Loucy (cell line): ENCODE measurements around the gene SNX25.

ENCODE experiments used
- H2AFZ ChIP-seq: fragments of 200-600 bp; sonication (generic); 2 replicates; pipeline ENCODE4 v1.6.0; 2016; ENCODE audit warnings: antibody characterized with exemption, mild to moderate bottlenecking, low read length, moderate library complexity
- H3F3A ChIP-seq: fragments of 200-600 bp; 2 replicates; pipeline ENCODE4 v1.6.0; 2016; ENCODE audit warnings: antibody characterized with exemption, low read depth, mild to moderate bottlenecking
- H3K27me3 ChIP-seq: fragments of 200-600 bp; sonication (generic); 2 replicates; pipeline ENCODE4 v1.6.1; 2014; ENCODE audit warnings: low read length, mild to moderate bottlenecking; ENCODE audit not compliant: insufficient read depth, poor library complexity, severe bottlenecking
- H3K36me3 ChIP-seq: fragments of 200-600 bp; sonication (generic); 2 replicates; pipeline ENCODE4 v1.6.1; 2016; ENCODE audit warnings: low read length; ENCODE audit not compliant: insufficient read depth
- H3K4me1 ChIP-seq: fragments of 200-600 bp; sonication (generic); 2 replicates; pipeline ENCODE4 v1.5.1; 2014; ENCODE audit warnings: low read length, mild to moderate bottlenecking; ENCODE audit not compliant: insufficient read depth, poor library complexity, severe bottlenecking
- H3K4me2 ChIP-seq: fragments of 200-600 bp; sonication (generic); 2 replicates; pipeline ENCODE4 v1.6.0; 2014; ENCODE audit warnings: antibody characterized with exemption, low read length, low read depth, mild to moderate bottlenecking; ENCODE audit not compliant: poor library complexity, severe bottlenecking
- H3K4me3 ChIP-seq: fragments of 200-600 bp; sonication (generic); 2 replicates; pipeline ENCODE4 v1.5.1; 2014; ENCODE audit warnings: low read length, mild to moderate bottlenecking, mixed read lengths; ENCODE audit not compliant: poor library complexity, severe bottlenecking
- H3K79me2 ChIP-seq: fragments of 200-600 bp; sonication (generic); 2 replicates; pipeline ENCODE4 v1.6.1; 2014; ENCODE audit warnings: low read length; ENCODE audit not compliant: insufficient read depth
- H3K9ac ChIP-seq: fragments of 200-600 bp; sonication (generic); 2 replicates; pipeline ENCODE4 v1.6.0; 2014; ENCODE audit warnings: mild to moderate bottlenecking, low read depth, low read length, moderate library complexity; ENCODE audit not compliant: poor library complexity, severe bottlenecking
- H3K9me2 ChIP-seq: fragments of 200-600 bp; sonication (generic); replicated peaks from 2 replicates; pipeline ENCODE4 v1.6.1; 2016; ENCODE audit warnings: low read depth, low read length, mixed read lengths
- H3K9me3 ChIP-seq: fragments of 200-600 bp; sonication (generic); 2 replicates; pipeline ENCODE4 v1.6.1; 2014; ENCODE audit warnings: mild to moderate bottlenecking, antibody characterized with exemption, low read length, low read depth; ENCODE audit not compliant: insufficient read depth
- H4K20me1 ChIP-seq: fragments of 200-600 bp; sonication (generic); 2 replicates; pipeline ENCODE4 v1.6.0; 2014; ENCODE audit warnings: antibody characterized with exemption, low read length, mild to moderate bottlenecking; ENCODE audit not compliant: insufficient read depth, poor library complexity, severe bottlenecking
- CTCF ChIP-seq: fragments of 200-600 bp; sonication (generic); conservative IDR thresholded peaks from 2 replicates; pipeline ENCODE4 v1.5.1; 2014; ENCODE audit warnings: mild to moderate bottlenecking, antibody characterized with exemption, low read length
- EZH2phosphoT487 ChIP-seq: fragments of 200-600 bp; IDR thresholded peaks from 2 replicates; pipeline ENCODE4 v1.6.1; 2018; ENCODE audit warnings: antibody characterized with exemption, mild to moderate bottlenecking, moderate library complexity, borderline replicate concordance

The SNX25 gene

GRCh38 chr4:185235119-185235842, 25.9 kb downstream of the SNX25 start:
- Histone ChIP-seq H3K27me3 (no peaks in the 10 kb centered on the region), H3K36me3 (no peaks in the 10 kb centered on the region), H3K4me1 (no peaks in the 10 kb centered on the region), H3K9me2 (no peaks in the 10 kb centered on the region), H4K20me1 (no peaks in the 10 kb centered on the region), H3F3A (no peaks in the 10 kb centered on the region), H3K9ac (no peak overlapping the region), H2AFZ (no peak overlapping the region), H3K4me2 (no peak overlapping the region), H3K79me2 (no peaks in the 10 kb centered on the region), H3K4me3 (no peak overlapping the region), H3K9me3 (no peaks in the 10 kb centered on the region)
- TF ChIP-seq CTCF (no peak), EZH2phosphoT487 (no peak)

GRCh38 chr4:185235843-185236503, 26.6 kb downstream of the SNX25 start:
- Histone ChIP-seq H3K36me3 (no peaks in the 10 kb centered on the region), H3K4me3 (no peak overlapping the region), H3K79me2 (no peaks in the 10 kb centered on the region), H3K27me3 (no peaks in the 10 kb centered on the region), H3K4me2 (no peak overlapping the region), H3K9ac (no peak overlapping the region), H3K4me1 (no peaks in the 10 kb centered on the region), H4K20me1 (no peaks in the 10 kb centered on the region), H2AFZ (no peak overlapping the region), H3F3A (no peaks in the 10 kb centered on the region), H3K9me2 (no peaks in the 10 kb centered on the region), H3K9me3 (no peaks in the 10 kb centered on the region)
- no peak for TF ChIP-seq CTCF
- no peak for TF ChIP-seq EZH2phosphoT487

GRCh38 chr4:185237175-185237574, 27.8 kb downstream of the SNX25 start:
- no peaks in the 10 kb centered on the region for H3K36me3 ChIP-seq
- no peak overlapping the region for H3K4me2 ChIP-seq
- no peaks in the 10 kb centered on the region for H3F3A ChIP-seq
- no peaks in the 10 kb centered on the region for H3K9me3 ChIP-seq
- no peak overlapping the region for H3K9ac ChIP-seq
- no peak overlapping the region for H3K4me3 ChIP-seq
- no peaks in the 10 kb centered on the region for H4K20me1 ChIP-seq
- no peaks in the 10 kb centered on the region for H3K79me2 ChIP-seq
- H2AFZ ChIP-seq: no peak overlapping the region
- no peaks in the 10 kb centered on the region for H3K4me1 ChIP-seq
- TF ChIP-seq EZH2phosphoT487 (no peak), CTCF (no peak)
- H3K27me3 ChIP-seq: no peaks in the 10 kb centered on the region
- H3K9me2 ChIP-seq: no peaks in the 10 kb centered on the region
